NCI-H1105 (cell line): Measurements from ENCODE around the gene SPRN.
"Not testable (repeated sequence)": the region's sequence is repeated elsewhere in the genome, so short reads cannot be mapped to it uniquely, and the experiment has no call there.

Experiments used
- DNase-seq: peaks from one replicate; lab custom pipeline; 2025; lab: John Stamatoyannopoulos, UW

Gene SPRN

DNA sequence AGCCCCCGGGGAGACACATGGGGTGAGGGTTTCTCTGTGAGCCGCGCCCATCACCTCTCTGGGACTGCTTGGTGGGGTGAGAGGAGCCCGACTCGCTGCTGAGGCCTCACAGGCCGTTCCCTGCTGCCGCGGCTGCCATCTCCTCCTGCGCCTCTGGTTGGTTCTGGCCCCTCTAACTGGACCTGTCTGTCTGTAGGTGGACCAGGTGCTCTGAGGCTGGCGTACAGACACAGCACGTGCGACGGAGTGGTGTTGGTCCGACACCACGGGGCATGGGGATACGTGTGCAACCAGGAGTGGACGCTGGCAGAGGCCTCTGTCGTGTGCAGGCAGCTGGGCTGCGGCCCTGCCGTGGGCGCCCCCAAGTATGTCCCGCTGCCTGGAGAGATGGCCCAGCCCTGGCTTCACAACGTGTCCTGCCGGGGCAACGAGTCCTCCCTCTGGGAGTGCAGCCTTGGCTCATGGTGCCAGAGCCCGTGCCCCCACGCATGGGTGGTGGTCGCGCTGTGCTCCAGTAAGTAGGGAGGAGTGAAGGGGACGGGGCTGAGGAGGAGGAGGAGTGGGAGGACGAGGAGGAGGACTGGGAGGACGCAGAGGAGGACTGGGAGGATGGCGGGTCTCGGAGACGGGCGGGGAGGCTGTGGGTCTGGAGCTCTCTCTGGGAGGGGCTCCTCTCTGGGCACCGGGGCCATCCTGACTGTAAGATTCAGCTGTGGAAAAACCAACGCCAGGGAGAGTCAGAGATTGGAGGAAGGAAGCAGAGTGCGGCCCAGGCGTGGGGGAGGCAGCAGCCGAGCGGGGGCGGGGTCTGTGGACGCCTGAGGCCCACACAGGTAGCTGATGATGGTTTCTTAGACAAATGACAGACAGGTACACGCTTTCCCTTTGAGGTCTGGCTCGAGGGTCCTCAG lies 31.9 kb upstream of the SPRN start:
- DNase-seq, result no peak

- no peak for DNase-seq
Observed at GRCh38 chr10:133455611-133456031, 31.2 kb upstream of the SPRN start.

- DNase-seq, result no peak
Observed at GRCh38 chr10:133455196-133455595, 30.8 kb upstream of the SPRN start.

GRCh38 chr10:133454204-133454893 lies 29.9 kb upstream of the SPRN start:
- DNase-seq, result no peak

- no peak for DNase-seq
Observed at GRCh38 chr10:133453516-133454203, 29.2 kb upstream of the SPRN start, which contains the start of gene SCART1. TSS of gene SCART1 (plus strand) at chr10:133453945. CDS start at chr10:133453998, 53 bp downstream.

- no peak for DNase-seq
Observed at GRCh38 chr10:133452453-133452852, 28.0 kb upstream of the SPRN start.

- DNase-seq, result no peak
Observed at GRCh38 chr10:133451346-133451745, 26.9 kb upstream of the SPRN start.

DNA sequence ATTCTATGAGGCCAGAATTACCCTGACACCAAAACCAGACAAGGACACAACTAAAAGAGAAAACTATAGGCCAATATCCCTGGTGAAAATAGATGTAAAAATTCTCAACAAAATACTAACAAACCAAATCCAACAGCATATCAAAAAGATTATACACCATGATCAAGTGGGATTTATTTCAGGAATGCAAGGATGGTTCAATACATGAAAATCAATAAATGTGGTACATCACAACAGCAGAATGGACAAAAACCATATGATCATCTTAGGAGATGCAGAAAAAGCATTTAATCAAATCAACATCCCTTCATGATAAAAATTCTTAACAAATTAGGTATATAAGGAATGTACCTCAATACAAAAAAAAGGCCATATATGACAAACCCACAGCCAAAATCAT lies 23.7 kb upstream of the SPRN start:
- no peak for DNase-seq

GRCh38 chr10:133446979-133447378 lies 22.6 kb upstream of the SPRN start:
- no peak for DNase-seq

DNA sequence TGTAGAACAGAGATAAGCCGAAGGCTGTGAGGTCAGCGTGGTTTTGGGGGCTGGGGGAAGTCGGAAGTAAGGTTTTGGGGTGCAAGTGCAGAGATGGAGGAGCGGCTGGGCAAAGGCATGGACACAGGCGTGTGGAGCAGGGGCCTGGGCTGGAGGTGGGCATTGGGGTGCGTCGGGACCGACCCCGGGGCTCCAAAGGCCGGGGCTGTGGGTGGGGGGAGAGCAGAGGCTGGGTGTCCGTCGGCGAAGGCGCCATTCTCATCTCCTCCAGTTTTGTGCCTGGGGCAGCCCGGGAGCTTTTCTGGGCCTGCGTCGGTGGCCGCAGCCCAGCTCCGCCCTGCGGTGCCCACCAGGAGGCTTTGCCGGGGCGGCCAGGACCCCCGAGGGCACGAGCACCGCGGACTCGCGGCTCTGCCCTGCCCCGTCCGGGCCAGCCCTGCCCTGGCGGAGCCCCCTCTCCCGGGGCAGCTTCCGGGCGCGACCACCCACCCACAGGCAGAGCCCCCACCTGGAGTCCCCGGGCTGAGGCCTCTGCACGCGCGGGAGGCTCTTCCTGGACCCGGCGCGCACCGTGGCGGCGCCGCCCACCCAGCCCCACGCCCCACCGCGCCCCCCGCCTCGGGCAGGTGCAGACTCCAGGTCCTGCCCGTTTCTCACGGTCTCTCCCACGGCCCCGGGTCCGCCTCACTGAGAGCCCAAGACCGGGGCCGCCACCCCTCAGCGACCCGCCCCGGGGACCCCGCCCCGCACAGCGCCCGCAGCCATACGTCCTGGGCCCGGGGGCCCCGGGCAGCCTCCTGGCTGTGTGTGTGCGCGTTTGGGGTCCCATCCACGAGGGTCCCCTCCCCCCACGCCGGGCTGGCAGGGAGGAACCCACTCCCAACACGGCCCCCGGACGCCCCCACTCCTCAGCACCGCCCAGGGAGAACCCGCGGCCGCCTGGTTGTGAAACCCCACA lies 21.6 kb upstream of the SPRN start:
- no peak for DNase-seq

DNA sequence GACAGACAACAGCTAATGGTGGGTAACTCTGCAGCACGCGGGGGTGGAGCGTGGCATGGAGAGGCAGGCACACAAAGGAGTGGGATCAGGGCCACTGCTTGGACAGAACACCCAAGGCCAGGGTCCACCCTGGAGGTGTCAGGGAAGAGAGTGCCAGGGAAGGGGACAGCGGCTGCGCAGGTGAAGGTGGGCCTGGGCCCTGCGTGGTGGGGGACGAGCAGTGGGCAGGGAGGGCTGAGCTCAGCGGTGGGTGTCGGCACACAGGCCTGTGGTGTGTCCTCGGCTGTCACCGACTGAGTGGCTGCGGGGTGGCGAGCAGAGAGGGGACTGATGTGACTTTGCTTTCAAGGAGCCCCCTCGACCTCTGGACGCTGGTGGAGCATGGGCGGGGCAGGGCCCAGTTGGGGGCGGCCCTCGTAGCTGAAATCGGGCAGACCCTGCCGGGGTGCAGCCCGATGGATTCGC lies 20.9 kb upstream of the SPRN start:
- no peak for DNase-seq

GRCh38 chr10:133444342-133445267 lies 20.2 kb upstream of the SPRN start:
- DNase-seq, result no peak

GRCh38 chr10:133442967-133443924 lies 18.8 kb upstream of the SPRN start:
- DNase-seq, result no peak

- no peak for DNase-seq
Observed at GRCh38 chr10:133442191-133442966, 18.0 kb upstream of the SPRN start.

GRCh38 chr10:133441780-133442179 lies 17.4 kb upstream of the SPRN start:
- no peak for DNase-seq

DNA sequence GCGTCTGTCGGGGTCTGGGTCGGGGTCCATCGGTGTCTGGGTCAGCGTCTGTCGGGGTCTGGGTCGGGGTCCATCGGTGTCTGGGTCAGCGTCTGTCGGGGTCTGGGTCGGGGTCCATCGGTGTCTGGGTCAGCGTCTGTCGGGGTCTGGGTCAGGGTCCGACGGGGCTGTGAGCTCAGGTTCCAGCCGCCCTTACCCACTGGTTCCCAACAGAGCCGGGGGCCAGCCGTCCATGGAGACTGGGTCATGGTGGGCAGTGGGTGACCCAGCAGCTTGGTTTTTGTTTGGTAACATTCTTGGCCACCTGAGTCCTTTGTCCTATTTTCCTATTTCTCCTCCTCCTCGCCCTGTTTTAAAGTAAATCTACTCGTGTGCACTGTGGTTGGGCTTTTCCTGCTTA lies 16.9 kb upstream of the SPRN start:
- DNase-seq, result not testable (repeated sequence)

GRCh38 chr10:133440633-133441285 lies 16.3 kb upstream of the SPRN start:
- no peak for DNase-seq
